ENCODE measurements around the gene VTCN1. TPM values are rescaled to one million over a fixed set of nuclear protein-coding genes. Genes with fewer than 3 reads are reported as not detected.
"Not testable (repeated sequence)": the region's sequence is repeated elsewhere in the genome, so short reads cannot be mapped to it uniquely, and the experiment has no call there.

VTCN1 gene
- total RNA-seq, 2 experiments from 2014 or later, result not detected

DNA sequence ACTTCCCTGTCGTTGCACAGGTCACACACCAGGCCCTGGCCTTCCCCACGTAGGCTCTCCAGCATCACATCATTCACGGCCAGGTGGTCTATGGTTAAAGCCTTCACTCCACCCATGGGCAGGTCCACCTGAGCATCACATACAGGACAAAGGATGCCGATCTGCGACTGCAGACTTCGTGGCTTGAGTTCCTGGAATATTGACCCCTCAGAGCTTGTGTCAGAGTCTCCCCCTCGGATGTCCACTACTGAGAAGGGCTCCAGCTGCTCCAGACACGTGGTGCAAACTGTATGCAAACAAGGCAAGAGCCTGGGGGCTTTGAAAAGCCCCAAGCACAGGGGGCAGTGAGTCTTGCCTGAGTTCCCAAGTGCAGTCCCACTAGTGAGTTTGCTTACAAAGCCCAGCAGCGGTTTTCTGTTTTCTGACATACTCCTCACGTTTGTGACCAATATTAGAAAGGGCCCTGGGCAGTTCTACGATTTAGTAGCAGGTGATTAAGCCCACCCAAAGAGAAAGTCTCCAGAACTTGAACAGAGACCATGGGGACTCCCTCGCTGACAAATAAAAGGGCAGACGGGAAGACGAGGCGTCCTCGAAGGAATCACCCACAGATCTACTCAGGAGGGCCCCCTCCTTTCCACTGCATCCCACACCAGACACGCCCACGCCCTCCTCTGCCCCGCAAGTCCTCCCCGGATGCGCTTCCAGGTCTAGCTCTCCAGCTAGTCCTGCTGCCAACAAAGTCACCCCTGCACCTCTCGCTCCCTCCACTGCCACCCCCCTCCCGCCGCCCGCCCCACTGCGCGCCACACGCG is 89.7 kb downstream of the VTCN1 start:
- Histone ChIP-seq H3K27ac (ENCODE audit: low read depth, low read length, poor library complexity, severe bottlenecking) (no peak overlapping the region), H3K9me3 (ENCODE audit: low read length) (no peaks in the 10 kb centered on the region), H3K9me2 (ENCODE audit: insufficient read depth, low read length) (no peaks in the 10 kb centered on the region), H3K4me3 (ENCODE audit: low read depth, low read length, poor library complexity, severe bottlenecking) (no peak overlapping the region), H4K20me1 (ENCODE audit: insufficient read depth, low read length) (no peaks in the 10 kb centered on the region), H3K4me1 (ENCODE audit: insufficient read depth, low read length, poor library complexity, severe bottlenecking) (no peaks in the 10 kb centered on the region), H3K79me2 (ENCODE audit: insufficient read depth, low read depth, low read length) (no peaks in the 10 kb centered on the region), H3K4me2 (ENCODE audit: low read length) (no peak overlapping the region), H3K36me3 (ENCODE audit: insufficient read depth, low read length) (no peaks in the 10 kb centered on the region), H2AFZ (ENCODE audit: low read length) (no peak overlapping the region)
- CTCF ChIA-PET (ENCODE audit: unreplicated experiment), result interaction anchor here (1.0 kb wide), 1 partner anchor 27 kb away, joined by 4 read pairs; no protein-coding TSS in a partner anchor
- TF ChIP-seq EZH2phosphoT487 (IDR thresholded peaks at IDR 0.05; ENCODE audit: borderline replicate concordance, low read depth, low read length), result no peak
- TF ChIP-seq, protein P1, sequence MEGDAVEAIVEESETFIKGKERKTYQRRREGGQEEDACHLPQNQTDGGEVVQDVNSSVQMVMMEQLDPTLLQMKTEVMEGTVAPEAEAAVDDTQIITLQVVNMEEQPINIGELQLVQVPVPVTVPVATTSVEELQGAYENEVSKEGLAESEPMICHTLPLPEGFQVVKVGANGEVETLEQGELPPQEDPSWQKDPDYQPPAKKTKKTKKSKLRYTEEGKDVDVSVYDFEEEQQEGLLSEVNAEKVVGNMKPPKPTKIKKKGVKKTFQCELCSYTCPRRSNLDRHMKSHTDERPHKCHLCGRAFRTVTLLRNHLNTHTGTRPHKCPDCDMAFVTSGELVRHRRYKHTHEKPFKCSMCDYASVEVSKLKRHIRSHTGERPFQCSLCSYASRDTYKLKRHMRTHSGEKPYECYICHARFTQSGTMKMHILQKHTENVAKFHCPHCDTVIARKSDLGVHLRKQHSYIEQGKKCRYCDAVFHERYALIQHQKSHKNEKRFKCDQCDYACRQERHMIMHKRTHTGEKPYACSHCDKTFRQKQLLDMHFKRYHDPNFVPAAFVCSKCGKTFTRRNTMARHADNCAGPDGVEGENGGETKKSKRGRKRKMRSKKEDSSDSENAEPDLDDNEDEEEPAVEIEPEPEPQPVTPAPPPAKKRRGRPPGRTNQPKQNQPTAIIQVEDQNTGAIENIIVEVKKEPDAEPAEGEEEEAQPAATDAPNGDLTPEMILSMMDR (conservative IDR thresholded peaks at IDR 0.05; ENCODE audit: low read length), result no peak
- no peak for DNase-seq (ENCODE audit: low spot score)
- intact Hi-C loops (cut with micrococcal nuclease; ENCODE audit: unreplicated experiment), result no loop called here
- POLR2A ChIA-PET, result interaction anchor here (1.3 kb wide), 1 partner anchor 23 kb away, joined by 4 read pairs; no protein-coding TSS in a partner anchor
- no TSS peak for BruUV-seq (replicated peaks)

DNA sequence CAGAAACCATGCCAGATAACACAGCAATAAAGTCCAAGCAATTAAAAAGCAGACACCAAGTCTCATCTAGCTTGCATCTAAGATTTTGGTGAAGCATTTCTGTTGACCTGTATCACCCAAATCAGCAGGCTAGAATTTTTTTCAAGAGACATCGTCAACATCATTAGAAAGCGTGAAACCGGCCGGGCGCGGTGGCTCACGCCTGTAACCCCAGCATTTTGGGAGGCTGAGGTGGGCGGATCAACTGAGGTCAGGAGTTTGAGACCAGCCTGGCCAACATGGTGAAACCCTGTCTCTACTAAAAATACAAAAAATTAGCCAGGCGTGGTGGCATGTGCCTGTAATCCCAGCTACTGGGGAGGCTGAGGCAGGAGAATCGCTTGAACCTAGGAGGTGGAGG is 91.6 kb downstream of the VTCN1 start:
- H3K4me1 ChIP-seq (ENCODE audit: insufficient read depth, low read length, poor library complexity, severe bottlenecking); H3K9me3 ChIP-seq (ENCODE audit: low read length); H3K27ac ChIP-seq (ENCODE audit: low read depth, low read length, poor library complexity, severe bottlenecking); H3K36me3 ChIP-seq (ENCODE audit: insufficient read depth, low read length); BruUV-seq (replicated peaks); H3K9me2 ChIP-seq (ENCODE audit: insufficient read depth, low read length); H2AFZ ChIP-seq (ENCODE audit: low read length); CTCF ChIA-PET (ENCODE audit: unreplicated experiment); intact Hi-C loops (cut with micrococcal nuclease; ENCODE audit: unreplicated experiment); H3K4me2 ChIP-seq (ENCODE audit: low read length); H3K4me3 ChIP-seq (ENCODE audit: low read depth, low read length, poor library complexity, severe bottlenecking); H4K20me1 ChIP-seq (ENCODE audit: insufficient read depth, low read length); H3K79me2 ChIP-seq (ENCODE audit: insufficient read depth, low read depth, low read length); DNase-seq (ENCODE audit: low spot score): not testable (repeated sequence)
- POLR2A ChIA-PET, result interaction anchor here (0.7 kb wide), 1 partner anchor 1318 kb away, joined by 3 read pairs; no protein-coding TSS in a partner anchor

DNA sequence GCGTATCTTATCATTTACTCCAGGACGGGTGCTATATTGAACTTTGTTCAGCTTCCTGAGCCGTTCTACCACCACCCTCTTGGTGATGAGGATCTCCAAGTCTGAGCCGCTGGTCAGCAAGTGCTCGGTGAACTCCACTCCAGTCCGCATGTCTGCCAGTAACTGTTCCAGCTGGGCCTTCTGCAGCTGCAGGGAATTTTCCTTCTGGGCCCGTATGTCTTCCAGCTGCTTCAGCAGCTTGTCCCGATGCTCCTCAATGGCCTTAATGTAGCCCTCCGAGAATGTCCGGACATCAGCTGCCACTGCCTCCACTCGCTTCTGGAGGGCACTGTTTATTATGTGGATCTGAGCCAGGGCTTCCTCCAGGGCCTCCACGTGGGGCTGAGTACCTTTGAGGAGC is 92.6 kb downstream of the VTCN1 start:
- H3K36me3 ChIP-seq (ENCODE audit: insufficient read depth, low read length), result no peaks in the 10 kb centered on the region
- no peaks in the 10 kb centered on the region for H3K4me1 ChIP-seq (ENCODE audit: insufficient read depth, low read length, poor library complexity, severe bottlenecking)
- no peaks in the 10 kb centered on the region for H3K79me2 ChIP-seq (ENCODE audit: insufficient read depth, low read depth, low read length)
- no peaks in the 10 kb centered on the region; the same call in 1 of the 2 replicates for H4K20me1 ChIP-seq (ENCODE audit: insufficient read depth, low read length)
- H3K4me2 ChIP-seq (ENCODE audit: low read length), result no peak overlapping the region
- no TSS peak for BruUV-seq (replicated peaks)
- H3K4me3 ChIP-seq (ENCODE audit: low read depth, low read length, poor library complexity, severe bottlenecking), result no peak overlapping the region
- H3K27ac ChIP-seq (ENCODE audit: low read depth, low read length, poor library complexity, severe bottlenecking), result no peak overlapping the region
- ChIA-PET POLR2A (no interaction called here), CTCF (ENCODE audit: unreplicated experiment) (no interaction called here)
- DNase-seq (ENCODE audit: low spot score), result no peak
- H3K9me2 ChIP-seq (ENCODE audit: insufficient read depth, low read length), result no peaks in the 10 kb centered on the region
- intact Hi-C loops (cut with micrococcal nuclease; ENCODE audit: unreplicated experiment), result no loop called here
- H2AFZ ChIP-seq (ENCODE audit: low read length), result no peak overlapping the region
- H3K9me3 ChIP-seq (ENCODE audit: low read length), result no peaks in the 10 kb centered on the region
- TF ChIP-seq, protein P1 (conservative IDR thresholded peaks at IDR 0.05; ENCODE audit: low read length), result no peak
